CD4-positive, alpha-beta T cell treated with Interleukin-17A for 1 hour (primary cell): Measurements from ENCODE around the gene ARPP21.
"Not testable (repeated sequence)": the region's sequence is repeated elsewhere in the genome, so short reads cannot be mapped to it uniquely, and the experiment has no call there.

Experiments used
- DNase-seq: peaks from one replicate; pipeline ENCODE4 v3.0.0-alpha.2; 2020

Gene ARPP21

GRCh38 chr3:35787936-35788335, 148.6 kb downstream of the ARPP21 start:
- DNase-seq, result no peak

- no peak for DNase-seq
Measured at GRCh38 chr3:35789042-35789831, 149.9 kb downstream of the ARPP21 start.

- no peak for DNase-seq
Measured at GRCh38 chr3:35790764-35791163, 151.4 kb downstream of the ARPP21 start.

- DNase-seq, result no peak
Measured at GRCh38 chr3:35793667-35794066, 154.3 kb downstream of the ARPP21 start.

- no peak for DNase-seq
Measured at GRCh38 chr3:35800960-35801459, 161.7 kb downstream of the ARPP21 start.

- no peak for DNase-seq
Measured at GRCh38 chr3:35814531-35814930, 175.2 kb downstream of the ARPP21 start.

- not testable (repeated sequence) for DNase-seq
Measured at GRCh38 chr3:35815796-35816195, 176.5 kb downstream of the ARPP21 start.

GRCh38 chr3:35817216-35817615, 177.9 kb downstream of the ARPP21 start:
- DNase-seq, result no peak

GRCh38 chr3:35832140-35832571, 192.8 kb downstream of the ARPP21 start:
- DNase-seq, result no peak
